ENCODE data around the gene TTC27.
"Not testable (repeated sequence)": the region's sequence is repeated elsewhere in the genome, so short reads cannot be mapped to it uniquely, and the experiment has no call there.

Gene TTC27

DNA sequence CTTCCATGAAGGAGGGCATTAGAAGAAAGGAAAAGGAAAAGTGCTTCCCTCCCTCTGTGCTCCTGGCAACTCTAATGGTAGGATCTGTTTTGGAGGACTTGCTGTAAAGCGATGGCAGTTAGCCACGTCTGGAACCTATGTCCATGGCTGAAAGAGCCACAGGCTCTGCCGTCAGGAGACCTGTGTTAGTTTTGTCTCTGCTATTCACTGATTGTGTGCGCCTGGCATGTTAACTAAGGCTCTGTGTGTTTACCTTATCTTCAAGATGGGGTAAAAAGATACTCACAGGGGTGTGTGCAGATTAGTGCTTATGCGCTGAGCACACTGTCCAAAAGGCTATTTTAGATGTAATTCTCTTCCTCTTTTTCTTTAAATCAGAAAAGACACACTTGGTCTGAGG is 209.1 kb downstream of the TTC27 start:
- no peak overlapping the region for H3K27ac ChIP-seq
- TF ChIP-seq ZFX (IDR thresholded peaks at IDR 0.05; ENCODE audit: borderline replicate concordance), result no peak
- TF ChIP-seq, protein P1, sequence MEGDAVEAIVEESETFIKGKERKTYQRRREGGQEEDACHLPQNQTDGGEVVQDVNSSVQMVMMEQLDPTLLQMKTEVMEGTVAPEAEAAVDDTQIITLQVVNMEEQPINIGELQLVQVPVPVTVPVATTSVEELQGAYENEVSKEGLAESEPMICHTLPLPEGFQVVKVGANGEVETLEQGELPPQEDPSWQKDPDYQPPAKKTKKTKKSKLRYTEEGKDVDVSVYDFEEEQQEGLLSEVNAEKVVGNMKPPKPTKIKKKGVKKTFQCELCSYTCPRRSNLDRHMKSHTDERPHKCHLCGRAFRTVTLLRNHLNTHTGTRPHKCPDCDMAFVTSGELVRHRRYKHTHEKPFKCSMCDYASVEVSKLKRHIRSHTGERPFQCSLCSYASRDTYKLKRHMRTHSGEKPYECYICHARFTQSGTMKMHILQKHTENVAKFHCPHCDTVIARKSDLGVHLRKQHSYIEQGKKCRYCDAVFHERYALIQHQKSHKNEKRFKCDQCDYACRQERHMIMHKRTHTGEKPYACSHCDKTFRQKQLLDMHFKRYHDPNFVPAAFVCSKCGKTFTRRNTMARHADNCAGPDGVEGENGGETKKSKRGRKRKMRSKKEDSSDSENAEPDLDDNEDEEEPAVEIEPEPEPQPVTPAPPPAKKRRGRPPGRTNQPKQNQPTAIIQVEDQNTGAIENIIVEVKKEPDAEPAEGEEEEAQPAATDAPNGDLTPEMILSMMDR (IDR thresholded peaks at IDR 0.05), result no peak

DNA sequence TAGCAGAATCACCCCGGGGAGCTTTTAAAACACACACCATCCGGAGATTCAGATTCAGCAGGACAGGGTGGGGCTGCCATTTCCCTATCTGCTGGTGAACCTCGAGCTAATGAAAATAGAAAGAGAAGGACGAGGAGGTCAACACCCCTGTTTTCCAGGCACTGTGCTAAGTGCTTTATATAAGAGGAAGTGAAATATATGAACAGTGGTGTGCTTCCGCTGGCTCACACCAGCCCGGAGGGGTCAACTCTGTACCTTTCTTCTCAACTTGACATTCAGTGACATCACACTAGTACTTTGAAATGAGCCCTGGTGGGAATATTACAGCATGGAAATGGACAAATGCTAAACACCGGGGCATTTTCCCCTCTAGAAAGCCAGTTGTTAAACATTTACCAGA is 210.6 kb downstream of the TTC27 start:
- TF ChIP-seq ZFX (IDR thresholded peaks at IDR 0.05; ENCODE audit: borderline replicate concordance), result no peak
- TF ChIP-seq, protein P1 (IDR thresholded peaks at IDR 0.05), result no peak
- H3K27ac ChIP-seq, result no peak overlapping the region

DNA sequence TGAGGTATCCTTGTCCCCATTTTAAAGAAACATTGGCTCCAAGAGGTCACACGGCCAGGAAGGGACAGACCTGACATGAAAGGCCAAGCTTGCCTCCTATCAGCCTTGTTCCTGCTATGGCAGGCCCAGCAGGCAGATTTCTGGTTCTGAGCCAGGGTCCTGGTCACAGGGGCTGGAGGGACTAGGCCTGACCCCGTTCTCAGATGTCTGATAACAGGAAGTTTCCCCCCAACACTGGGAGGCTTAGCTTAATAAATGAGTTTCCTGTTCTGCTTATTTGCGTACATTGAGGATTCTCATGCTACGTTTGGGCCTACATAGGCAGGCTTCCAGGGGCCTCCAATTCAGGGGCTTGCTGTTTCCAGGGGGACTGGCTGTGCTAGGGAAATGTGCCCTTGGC is 211.1 kb downstream of the TTC27 start:
- H3K27ac ChIP-seq, result no peak overlapping the region
- TF ChIP-seq, protein P1 (IDR thresholded peaks at IDR 0.05), result no peak
- no peak for TF ChIP-seq ZFX (IDR thresholded peaks at IDR 0.05; ENCODE audit: borderline replicate concordance)

DNA sequence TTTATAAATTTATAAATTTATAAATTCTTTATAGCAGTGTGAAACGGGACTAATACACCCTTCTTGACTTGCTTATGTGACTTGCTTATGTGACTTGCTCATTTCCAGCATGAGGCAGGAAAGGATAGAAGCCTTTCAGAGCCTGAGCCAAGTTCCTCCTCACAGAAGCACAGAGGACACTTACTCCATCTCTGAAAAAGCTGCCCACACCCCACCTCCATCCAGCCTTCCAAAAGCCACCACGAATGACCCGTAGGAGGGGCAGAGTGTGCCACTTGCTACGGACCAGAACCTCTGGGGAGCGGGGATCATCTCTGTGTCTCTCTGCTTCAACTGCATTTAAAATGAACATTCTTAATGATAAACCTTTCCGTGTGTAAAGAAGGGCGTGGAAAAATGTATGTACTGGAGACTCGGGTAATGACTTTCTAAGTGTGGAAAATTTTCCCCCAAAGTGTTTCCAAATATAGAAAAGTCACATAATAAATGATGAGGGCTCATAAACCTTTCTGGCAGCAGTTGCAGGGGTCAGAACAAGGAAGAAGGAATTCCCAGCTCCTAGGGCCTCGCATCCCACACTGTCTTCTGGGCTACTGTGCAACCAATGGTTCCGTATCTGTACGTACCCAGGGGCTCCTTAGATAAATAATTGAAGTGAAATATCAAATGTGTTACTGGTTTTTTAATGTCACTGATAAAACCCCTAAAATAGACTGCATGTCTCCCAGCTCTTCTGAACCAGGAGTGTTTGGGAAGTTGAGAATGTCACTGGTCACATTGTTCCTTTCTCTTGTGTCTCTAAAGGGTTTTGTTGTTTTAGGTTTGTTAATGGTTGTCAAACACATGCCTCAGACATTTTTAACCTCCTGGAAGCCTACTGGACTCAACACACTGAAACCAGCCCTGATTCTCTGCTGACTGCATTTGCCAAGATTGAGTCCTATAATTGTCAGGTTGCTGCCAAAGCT is 214.4 kb downstream of the TTC27 start:
- no peak for TF ChIP-seq ZFX (IDR thresholded peaks at IDR 0.05; ENCODE audit: borderline replicate concordance)
- TF ChIP-seq, protein P1 (IDR thresholded peaks at IDR 0.05), result no peak
- H3K27ac ChIP-seq, result no peak overlapping the region

DNA sequence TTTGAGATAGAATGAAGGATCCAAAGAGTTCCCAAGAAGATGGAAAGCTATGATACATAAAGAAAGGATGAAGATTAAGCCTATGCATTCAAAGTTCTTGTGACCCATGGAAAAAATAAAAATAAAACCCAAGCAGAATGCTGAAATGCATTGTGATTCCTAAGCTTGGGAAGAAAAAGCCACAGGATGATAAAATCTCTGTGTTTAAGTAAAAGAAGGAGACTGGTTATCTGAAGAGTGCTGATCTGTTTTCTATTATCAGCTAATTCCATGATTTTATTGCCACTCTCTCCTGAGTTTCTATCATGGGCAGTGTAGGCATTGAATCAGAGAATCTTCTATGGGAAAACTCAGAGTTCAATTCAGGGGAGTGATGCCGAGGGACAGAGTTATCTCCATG is 215.8 kb downstream of the TTC27 start:
- TF ChIP-seq, protein P1 (IDR thresholded peaks at IDR 0.05), result no peak
- TF ChIP-seq ZFX (IDR thresholded peaks at IDR 0.05; ENCODE audit: borderline replicate concordance), result no peak
- no peak overlapping the region for H3K27ac ChIP-seq

DNA sequence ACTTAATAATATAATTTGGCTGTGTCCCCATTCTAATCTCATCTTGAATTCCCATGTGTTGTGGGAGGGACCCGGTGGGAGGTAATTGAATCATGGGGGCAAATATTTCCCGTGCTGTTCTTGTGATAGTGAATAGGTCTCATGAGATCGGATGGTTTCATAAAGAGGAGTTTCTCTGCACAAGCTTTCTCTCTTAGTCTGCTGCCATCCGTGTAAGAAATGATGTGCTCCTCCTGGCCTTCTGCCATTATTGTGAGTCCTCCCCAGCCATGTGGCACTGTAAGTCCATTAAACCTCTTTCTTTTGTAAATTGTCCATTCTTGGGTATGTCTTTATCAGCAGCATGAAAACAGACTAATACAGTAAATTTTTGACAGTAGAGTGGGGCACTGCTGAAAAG is 216.4 kb downstream of the TTC27 start:
- TF ChIP-seq, protein P1 (IDR thresholded peaks at IDR 0.05), result no peak
- no peak for TF ChIP-seq ZFX (IDR thresholded peaks at IDR 0.05; ENCODE audit: borderline replicate concordance)
- H3K27ac ChIP-seq, result no peak overlapping the region

DNA sequence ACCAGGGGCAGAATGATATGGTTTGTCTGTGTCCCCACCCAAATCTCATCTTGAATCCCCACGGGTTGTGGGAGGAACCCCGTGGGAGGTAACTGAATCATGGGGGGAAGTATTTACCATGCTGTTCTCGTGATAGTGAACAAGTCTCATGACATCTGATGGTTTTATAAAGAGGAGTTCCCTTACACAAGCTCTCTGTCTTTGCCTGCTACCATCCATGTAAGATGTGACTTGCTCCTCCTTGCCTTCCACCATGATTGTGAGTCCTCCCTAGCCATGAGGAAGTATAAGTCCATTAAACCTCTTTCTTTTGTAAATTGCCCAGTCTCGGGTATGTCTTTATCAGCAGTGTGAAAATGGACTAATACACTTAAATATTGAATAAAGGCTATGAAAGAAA is 218.4 kb downstream of the TTC27 start:
- not testable (repeated sequence) for H3K27ac ChIP-seq

Data from 22Rv1 (cell line).